DMS114 treated with DMSO at 0.1 percent for 48 hours (cell line): ENCODE data around the gene CIAO3.

ENCODE experiments used
- DNase-seq: peaks from one replicate; lab custom pipeline; 2025; ENCODE audit not compliant: unreplicated experiment; lab: John Stamatoyannopoulos, UW

CIAO3 gene

GRCh38 chr16:679814-680624 is 60.8 kb downstream of the CIAO3 start, which contains the start of gene STUB1:
Gene STUB1, plus strand, starts transcription at chr16:680410. Its CDS starts 116 bp downstream, at chr16:680526.
- peak; percentile 70 for DNase-seq
